HG02981 (cell line): ENCODE results near the gene PSMA5.
"Not testable (repeated sequence)": the region's sequence is repeated elsewhere in the genome, so short reads cannot be mapped to it uniquely, and the experiment has no call there.

ENCODE experiments used
- ATAC-seq: cut with Tn5 transposase; IDR thresholded peaks from one replicate; pipeline ENCODE4 v1.9.1; 2021; ENCODE audit warnings: mild to moderate bottlenecking, moderate library complexity; ENCODE audit not compliant: unreplicated experiment

PSMA5 gene

DNA sequence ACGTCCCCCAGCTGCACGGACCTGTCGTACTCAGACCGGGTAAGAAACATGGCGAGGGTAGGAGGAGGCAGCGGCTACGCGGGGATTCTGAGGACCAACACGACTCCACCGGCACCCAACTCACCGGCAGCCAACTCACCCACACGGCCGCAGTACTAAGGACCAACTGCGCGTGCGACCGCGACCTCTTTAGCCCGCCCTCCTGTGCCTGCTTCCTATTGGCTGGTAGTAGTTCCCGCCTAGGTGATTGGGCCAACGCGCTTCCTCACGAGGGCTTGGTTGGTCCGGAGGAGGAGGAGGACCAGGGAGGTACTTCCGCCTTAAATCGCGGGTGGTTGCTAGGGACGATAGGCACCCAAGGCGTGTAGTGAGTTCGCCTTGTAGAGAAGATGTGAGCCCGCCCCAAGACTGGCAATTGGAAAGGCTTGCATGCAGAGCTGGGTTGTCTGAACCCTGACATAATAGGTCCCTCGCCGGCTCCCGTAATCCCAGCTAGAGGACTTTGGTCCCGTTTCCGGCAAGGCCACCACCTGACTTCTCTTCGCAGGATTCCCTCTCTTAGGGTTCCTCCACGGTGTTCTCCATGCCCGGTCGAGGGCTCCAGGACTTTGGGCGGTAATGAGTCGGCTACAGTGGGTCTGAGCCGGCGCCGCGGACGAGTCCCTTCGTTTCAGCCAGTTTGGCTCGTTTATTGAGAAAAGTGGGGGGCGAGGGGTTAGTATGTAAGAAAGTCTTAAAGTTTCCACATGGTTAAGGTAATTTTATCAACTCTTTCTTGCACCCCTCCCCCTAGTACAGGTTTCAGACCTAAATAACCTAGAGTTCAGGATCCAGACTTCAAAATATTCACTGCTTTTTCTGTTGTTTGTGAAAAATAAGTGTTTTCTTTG is at the start of gene PSMA5:
Gene PSMA5, minus strand, starts transcription at position 168 of the 890 bp plus-strand sequence. Its CDS starts 118 bp downstream, at position 50.
- ATAC-seq: peak; percentile 96

DNA sequence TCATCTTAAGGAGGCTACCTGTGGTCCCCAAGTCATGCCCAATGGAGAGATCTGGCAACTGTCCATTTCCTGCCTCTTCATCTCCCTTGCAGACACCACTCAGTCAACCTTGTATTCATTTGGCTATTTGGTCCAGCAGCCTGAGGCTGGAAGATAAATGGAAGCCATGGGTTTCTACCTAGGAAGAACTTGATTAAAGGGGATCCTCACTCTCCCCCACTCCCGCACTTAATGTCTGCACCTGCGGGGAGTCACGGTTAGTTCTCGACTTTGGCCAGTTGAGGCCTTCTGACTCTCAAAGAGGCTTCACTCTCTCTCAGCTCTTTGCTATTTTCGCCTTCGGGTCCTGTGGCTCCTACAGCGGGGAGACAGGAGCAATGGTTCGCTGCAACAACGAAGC is 49.0 kb upstream of the PSMA5 start:
- no peak for ATAC-seq

DNA sequence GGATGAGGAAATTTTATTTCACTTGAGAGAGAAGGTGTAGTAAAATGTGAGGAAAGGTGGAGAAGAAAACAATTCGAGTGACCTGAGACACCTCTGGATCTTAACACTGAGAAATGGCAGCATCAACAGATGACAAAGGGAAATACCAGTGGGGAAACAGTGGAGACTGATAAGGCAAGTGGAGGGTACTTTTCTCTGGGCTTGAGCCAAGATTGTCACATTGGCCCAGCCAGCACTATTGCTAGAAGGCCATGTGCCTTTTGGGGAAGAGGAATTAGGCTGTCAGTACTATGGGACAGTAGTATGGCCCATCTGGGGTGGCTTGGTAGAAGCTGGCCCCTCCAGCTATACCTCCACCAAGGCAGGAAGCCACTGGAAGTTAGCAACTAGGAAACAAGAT is 48.4 kb upstream of the PSMA5 start:
- no peak for ATAC-seq

DNA sequence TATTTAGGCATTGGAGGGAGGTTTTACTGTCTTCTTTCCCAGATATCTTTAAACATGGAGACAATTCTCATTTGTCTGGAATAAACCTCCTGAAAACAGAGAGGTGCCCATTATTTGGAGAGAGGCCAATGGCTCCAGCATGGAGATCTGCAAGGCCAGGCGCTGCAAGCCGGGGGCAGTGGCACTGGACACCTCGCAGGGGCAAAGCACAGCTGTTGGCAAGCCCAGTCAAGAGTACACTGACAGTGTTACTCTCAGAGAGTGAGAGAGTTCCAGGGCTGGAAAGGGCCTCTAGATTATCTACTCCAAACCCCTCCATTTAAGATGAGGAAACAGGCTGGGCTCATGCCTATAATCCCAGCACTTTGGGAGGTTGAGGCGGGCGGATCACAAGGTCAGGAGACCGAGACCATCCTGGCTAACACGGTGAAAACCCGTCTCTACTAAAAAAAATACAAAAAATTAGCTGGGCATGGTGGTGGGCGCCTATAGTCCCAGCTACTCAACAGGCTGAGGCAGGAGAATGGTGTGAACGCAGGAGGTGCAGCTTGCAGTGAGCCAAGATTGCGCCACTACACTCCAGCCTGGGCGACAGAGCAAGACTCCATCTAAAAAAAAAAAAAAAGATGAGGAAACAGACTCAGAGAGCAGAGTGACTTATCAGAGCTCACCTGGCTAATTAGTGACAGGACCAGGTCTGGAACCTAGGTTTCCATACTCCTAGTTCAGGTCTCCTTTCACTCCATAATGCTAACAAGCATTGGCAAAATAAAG is 47.2 kb upstream of the PSMA5 start:
- not testable (repeated sequence) for ATAC-seq

GRCh38 chr1:109472779-109473178 is 46.5 kb upstream of the PSMA5 start:
- ATAC-seq: no peak

DNA sequence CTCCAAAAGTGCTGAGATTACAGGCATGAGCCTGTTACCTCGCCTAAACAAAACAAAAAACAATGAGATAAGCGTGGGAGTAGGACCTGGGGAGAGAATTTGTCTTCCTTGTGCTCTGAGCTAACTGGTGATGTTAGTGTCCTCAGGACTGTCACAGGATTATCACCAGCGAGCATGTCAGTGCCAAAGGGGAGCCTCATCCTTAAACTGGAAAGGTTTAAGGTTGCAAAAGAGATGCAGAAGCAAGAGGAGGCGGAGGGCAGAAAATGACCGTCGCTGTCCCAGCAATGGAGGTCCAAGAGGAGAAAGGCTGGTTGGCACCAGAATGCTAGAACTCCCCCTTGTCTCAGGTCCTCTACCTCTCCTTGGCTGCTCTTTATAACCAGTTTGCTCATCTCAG is 44.0 kb upstream of the PSMA5 start:
- ATAC-seq: no peak

- no peak for ATAC-seq
These were observed 42.7 kb upstream of the PSMA5 start for GRCh38 chr1:109468903-109469302.

DNA sequence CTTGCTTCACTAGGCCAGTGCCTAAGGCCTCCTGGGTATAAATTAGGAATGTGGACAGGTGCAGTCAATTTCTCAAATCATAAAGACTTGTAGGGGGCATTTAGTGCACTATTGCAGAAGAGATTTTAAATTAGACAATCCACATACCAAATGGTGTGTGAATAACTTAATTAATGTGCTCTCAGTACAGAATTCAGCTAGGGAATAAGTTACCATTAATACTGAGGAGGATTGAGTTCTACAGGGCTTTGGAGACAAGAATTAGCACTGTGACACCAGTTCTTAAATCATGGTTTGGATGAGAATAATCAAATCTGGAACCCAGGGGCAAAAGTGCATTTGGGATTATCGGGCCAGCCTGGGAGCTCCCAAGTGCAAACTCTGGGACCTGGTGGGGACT is 41.8 kb upstream of the PSMA5 start:
- ATAC-seq: no peak

DNA sequence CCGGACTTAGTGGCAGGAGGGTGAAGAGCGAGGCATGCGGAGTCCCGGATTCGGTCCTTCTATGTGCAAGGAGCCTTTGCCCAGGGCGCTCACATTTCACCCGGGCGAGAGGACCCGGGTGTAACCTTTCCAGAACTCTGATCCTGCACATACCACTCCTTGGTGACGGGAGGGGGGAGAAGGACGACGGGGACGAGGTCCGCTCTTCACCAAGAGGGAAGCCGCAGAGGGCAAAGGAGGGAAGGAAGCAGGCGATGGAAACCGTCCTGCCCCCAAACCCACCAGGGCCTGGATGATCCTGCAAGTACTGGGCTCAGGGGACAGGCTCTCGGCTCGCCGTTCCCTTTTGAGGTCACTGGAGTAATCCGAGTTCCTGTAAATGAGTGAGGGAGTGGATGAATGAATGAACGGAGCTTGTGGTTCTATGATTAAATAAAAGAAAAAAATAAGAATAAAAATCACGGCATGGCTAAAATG is 41.1 kb upstream of the PSMA5 start:
- no peak for ATAC-seq

DNA sequence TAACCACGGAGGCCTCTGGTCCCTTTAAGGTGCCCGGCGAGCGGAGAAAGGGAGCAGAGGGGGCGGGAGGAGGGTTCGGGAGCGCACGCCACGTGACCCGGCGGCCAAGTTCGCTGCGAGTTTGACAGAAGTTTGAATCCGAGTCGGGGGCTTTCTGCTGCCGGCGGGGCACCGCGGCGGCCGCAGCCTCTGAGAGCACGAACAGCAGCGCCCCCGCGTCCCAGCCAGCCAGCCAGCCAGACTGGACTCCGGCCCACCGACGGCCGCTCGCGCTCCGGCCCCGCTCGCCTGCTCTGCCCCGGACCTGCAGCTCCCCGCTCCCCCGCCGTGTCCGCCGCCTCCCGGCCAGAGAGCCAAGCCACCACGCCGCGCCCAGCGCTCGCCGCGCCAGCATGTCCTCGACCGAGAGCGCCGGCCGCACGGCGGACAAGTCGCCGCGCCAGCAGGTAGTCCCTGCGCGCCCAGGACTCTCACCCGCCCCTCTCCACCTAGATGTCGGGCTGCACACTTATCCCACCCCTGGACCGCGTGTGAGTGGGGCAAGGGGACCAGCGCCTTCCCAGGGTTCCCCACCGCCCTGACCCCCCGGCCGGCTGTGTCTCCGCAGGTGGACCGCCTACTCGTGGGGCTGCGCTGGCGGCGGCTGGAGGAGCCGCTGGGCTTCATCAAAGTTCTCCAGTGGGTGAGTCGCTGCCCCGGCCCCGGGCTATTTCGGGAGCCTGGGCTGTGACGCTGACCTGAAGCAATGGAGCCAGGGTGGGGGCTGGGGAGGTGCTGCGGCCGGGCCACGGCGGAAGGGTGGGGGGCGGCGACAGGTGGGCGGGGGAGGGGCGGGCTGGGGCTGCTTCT is 40.4 kb upstream of the PSMA5 start, which contains the start of gene SYPL2:
Gene SYPL2, plus strand, starts transcription at position 95 of the 849 bp plus-strand sequence. Its CDS starts 298 bp downstream, at position 393.
- ATAC-seq: no peak

GRCh38 chr1:109466125-109466451 is 39.8 kb upstream of the PSMA5 start:
- ATAC-seq: no peak

DNA sequence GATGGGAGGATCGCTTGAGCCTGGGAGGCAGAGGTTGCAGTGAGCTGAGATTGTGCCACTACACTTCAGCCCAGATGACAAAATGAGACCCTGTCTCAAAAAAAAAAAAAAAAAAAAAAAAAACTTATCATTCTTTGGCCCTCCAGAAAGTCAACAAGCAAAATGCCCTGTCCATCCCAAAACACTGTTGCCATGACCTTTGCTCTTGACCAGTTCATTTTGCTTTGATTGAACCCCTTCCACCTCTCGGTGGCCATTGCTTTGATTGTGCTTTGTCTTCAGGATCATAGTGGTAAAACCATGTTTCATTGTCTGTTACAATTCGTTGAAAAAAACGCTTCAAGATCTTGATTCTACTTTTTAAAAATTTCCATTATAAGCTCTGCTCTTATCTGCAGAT is 31.6 kb upstream of the PSMA5 start:
- ATAC-seq: no peak

GRCh38 chr1:109454497-109455133 is 28.4 kb upstream of the PSMA5 start:
- no peak for ATAC-seq

DNA sequence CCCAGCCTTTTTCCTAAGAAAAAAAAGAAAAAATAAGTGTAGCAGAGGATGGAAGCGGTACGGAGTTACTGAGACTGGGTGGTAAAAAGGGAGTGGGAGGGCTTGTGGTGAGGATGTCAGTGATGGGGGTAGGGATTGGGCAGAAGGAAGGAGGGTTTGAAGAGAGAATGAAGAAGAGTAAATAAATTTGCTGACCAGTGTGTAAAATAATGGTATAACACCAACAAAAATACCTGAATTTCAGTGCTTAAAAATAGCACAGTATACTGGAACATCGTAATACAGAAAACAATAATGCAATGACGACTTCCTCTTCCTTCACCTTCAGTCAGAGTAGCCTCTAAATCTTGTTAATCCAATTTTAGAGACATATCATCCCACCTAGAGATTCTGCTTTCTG is 21.3 kb upstream of the PSMA5 start:
- no peak for ATAC-seq

DNA sequence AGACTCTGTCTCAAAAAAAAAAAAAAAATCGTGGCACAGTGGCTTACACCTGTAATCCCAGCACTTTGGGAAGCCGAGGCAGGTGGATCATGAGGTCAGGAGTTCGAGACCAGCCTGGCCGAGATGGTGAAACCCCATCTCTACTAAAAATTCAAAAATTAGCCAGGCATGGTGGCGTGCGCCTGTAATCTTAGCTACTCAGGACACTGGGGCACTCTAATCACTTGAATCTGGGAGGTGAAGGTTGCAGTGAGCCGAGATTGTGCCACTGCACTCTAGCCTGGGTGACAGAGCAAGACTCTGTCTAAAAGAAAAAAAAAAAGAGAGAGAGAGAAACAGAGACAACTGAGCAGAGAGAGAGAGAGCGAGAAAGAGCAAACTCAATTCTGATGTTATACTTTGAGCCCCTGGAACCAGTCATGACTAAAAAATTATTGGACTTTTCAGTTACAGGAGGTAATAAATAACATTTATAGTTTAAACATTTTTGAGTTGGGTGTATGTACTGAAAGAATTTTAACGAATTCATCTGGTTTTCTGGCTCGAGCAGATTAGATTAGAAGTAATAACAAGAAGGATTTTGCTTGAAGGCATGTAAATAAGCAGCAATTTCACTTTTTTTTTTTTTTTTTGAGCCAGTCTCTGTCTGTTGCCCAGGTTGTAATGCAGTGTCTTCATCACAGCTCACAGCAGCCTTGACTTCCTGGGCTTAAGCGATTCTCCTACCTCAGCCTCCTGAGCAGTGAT is 19.9 kb upstream of the PSMA5 start:
- ATAC-seq: not testable (repeated sequence)

DNA sequence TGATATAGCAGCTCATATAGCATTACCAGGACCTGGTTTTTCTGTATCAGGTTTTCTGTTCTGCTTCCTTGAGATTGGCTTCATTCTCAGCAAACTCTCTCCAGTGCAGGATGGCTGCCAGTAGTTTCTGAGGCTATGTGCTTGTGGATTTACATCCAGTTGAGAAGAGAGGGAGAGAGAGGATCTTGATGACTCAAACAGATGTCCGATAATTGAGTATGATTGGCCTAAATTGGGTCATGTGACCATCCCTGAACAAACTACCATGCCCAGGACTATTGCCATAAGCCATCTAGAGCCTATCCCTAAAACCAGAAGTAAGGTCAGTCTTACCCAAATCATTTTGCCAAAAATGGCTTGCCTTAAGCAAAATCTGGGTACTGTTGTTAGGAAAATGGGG is 18.1 kb upstream of the PSMA5 start:
- ATAC-seq: no peak

DNA sequence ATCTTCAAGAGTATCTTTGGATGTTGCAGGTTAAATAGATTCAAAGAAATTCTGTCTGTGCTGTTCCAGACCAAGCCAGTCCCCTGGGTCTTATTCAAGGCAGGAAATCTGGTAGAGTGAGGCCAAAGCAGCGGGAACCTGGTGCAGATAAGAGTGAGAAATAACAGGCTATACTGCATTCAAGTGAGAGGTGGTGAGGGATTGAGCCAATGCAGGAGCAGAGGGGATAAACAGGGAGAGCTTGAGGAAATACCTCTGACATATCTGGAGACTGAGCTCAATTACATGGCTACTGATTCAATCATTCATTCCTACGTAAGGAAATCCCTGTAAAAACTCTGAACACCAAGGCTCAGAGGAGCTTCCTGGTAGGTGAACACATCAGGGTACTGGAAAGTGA is 17.2 kb upstream of the PSMA5 start:
- ATAC-seq: no peak

GRCh38 chr1:109441069-109441468 is 14.8 kb upstream of the PSMA5 start:
- no peak for ATAC-seq

DNA sequence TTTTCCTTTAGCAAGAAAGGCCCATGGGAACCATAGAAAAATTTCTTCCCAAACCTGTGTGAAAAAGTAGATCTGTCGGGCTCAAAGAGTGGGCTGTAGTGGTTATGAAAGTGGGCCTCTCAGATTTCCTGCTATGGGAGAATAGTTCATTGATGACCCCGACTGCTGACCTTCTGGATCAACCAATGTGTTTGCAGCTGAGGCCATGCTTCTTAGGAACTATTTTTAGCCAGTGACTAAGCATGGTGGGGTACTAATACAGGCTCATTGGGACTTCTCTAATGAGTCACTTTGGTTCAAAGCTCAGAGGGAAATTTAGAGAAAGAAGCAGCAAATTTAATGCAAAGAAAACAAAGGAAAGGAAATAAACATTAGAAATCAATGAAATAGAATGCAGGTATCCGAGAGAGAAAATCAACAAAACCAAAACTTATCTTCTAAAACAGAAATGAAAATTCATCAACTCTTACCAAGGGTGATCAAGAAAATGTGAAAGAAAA is 12.6 kb upstream of the PSMA5 start:
- no peak for ATAC-seq

DNA sequence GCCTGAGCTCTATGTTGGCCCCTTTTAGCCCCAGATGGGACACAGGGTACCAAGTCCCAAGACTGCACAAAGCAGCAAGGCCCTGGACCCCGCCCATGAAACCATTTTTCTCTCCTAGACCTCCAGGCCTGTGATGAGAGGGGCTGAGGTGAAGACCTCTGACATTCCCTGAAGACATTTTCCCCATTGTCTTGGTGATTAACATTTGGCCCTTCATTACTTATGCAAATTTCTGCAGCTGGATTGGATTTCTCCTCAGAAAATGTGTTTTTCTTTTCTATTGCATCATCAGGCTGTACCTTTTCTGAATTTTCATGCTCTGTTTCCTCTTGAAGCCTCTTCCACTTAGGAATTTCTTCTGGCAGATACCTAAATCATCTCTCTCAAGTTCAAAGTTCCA is 8.2 kb upstream of the PSMA5 start:
- no peak for ATAC-seq
